NCI-H2227 (cell line): Measurements from ENCODE around the gene AKIP1.
"Not testable (repeated sequence)": the region's sequence is repeated elsewhere in the genome, so short reads cannot be mapped to it uniquely, and the experiment has no call there.

Source experiments
- DNase-seq: peaks from one replicate; lab custom pipeline; 2025; ENCODE audit not compliant: unreplicated experiment; lab: John Stamatoyannopoulos, UW

AKIP1 gene

GRCh38 chr11:8914661-8915018 is 3.7 kb downstream of the AKIP1 start:
- DNase-seq, result no peak

DNA sequence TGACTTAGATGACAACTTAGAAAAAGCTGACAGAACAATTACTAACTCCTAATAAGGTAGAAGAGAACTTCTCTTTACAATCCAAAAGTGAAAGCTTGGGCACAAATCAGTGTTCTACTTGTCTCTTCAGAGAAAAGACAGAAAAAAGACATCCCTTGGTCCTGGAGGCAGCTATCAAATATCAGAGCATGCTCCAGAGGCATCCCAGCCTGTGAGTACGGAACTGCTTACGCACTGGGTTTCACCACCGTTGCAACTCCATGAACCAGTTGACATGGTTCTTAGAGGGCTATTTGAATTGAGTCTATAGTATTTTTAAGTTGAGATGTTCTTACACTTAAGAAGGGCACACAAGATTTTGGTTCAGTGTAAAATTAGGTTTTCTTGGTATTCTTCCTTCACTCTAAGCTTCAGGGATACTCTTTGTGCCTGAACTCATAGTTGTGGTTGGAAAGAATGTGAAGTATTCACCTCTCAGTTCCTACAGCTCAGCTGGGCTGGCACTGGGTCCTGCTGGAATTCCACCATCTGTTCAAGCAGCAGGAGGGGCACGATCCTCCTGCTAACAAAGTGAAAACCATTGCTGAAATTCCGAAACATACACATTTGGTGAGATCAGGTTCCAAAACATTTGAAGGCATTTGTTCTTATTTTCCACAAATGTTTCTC is 6.3 kb downstream of the AKIP1 start:
- no peak for DNase-seq

GRCh38 chr11:8922691-8923090 is 11.7 kb downstream of the AKIP1 start:
- no peak for DNase-seq

GRCh38 chr11:8925711-8926110 is 14.7 kb downstream of the AKIP1 start:
- no peak for DNase-seq

- no peak for DNase-seq
These were observed 15.2 kb downstream of the AKIP1 start for GRCh38 chr11:8926236-8926635.

GRCh38 chr11:8927233-8927632 is 16.2 kb downstream of the AKIP1 start:
- no peak for DNase-seq

GRCh38 chr11:8928205-8928604 is 17.2 kb downstream of the AKIP1 start:
- DNase-seq, result no peak

- no peak for DNase-seq
These were observed 18.1 kb downstream of the AKIP1 start for GRCh38 chr11:8928981-8929615.

DNA sequence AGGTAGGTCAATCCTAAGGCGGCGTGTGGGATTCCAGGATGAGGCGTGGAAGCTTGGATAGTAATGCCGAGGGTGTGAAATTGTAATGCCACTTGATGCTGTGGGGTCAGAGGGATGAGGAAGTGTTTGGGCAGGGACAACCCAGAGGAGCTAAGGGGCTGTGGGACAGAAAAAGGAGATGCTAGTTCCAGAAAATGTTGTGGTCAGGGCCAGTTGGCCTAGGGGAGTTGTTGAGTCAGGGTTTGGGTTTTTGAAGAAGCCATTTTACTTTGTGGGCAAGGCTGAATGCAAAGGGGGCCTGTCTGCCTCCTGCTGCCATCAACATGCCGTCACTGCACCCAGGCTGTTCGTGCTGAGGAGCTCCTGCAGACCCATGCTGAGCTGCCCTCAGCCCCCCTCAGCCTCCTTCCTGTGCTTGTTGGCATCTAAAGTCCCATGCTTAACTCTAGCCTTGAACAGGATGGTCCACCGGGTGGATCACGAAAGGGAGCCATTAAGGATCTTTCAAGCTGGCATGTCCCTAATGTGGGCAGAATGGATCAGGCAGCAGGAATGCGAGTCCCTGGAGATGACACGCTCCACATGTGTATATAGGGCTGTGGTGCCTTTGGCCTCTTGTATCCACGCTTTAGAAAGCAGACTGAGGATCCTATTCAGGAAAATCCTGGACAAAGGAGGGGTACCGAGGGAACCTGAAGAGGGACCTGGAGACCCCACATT is 19.6 kb downstream of the AKIP1 start:
- DNase-seq, result no peak

GRCh38 chr11:8932564-8933180 is 21.7 kb downstream of the AKIP1 start, which contains the start of gene C11orf16:
C11orf16 (minus strand) TSS chr11:8932947; CDS start chr11:8932308, 639 bp downstream.
- DNase-seq, result no peak

GRCh38 chr11:8933931-8934330 is 22.9 kb downstream of the AKIP1 start:
- no peak for DNase-seq

DNA sequence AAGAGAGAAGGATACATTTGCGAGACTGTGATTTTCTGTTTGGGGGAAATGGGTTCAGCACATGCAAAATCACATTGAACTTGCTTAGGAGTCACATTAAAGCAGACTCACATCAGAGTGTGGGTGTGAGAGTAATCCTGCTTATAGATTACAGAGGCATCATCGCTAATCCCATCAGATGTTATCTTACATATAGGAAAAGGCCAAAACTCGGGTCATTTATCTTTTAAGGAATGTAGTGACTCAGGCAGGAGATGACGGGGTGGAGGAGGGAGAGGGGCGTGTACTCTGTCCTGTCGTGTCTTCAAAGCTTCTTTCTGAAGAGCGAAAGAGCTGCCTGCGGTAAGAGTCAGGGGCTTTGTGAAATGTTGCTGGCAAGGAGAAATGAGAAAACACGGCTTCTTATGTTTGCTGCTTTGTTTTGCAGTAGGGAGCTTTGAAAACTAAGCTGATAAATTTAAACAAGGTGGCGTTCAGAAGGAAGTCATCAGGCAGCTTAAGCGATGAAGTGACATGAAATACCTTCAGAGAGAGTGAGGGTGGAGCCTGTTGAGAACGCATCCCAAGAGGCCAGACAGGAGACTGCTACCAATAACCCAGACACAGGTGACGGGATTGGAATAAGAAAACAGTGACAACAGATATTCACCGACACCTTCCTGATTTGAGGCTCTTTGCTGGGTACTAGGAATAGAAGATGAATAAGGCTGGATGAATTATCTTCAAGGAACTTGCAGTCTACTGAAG is 23.9 kb downstream of the AKIP1 start:
- no peak for DNase-seq

- not testable (repeated sequence) for DNase-seq
These were observed 24.8 kb downstream of the AKIP1 start for GRCh38 chr11:8935789-8936188.

DNA sequence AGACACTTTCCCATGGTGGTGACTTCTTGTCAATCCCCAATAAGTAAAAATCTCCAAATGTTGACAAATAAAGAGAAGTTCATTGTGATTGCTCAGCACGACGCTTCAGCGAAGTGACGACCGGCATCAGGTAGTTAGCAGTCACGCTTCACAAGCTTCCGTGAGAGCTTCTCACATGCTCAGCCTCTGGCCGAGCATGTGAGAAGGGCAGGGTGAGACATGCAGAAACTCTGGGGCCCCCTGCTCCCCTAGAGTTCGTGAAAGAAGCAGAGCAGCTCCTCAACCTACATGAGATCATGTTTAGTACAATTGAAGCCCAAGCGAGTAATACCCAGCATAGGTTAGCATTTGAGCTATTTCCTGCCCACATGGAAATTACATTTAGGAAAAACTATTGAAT is 26.2 kb downstream of the AKIP1 start:
- no peak for DNase-seq

- DNase-seq, result no peak
These were observed 26.7 kb downstream of the AKIP1 start for GRCh38 chr11:8937659-8938058.

GRCh38 chr11:8941341-8942103 is 30.5 kb downstream of the AKIP1 start:
- DNase-seq, result no peak

GRCh38 chr11:8942518-8943066 is 31.6 kb downstream of the AKIP1 start, which contains the start of gene ASCL3:
ASCL3 (minus strand) TSS chr11:8943016; CDS start chr11:8938161, 4,855 bp downstream.
- no peak for DNase-seq

- DNase-seq, result no peak
These were observed 36.4 kb downstream of the AKIP1 start for GRCh38 chr11:8947230-8947943.

GRCh38 chr11:8948886-8949285 is 37.9 kb downstream of the AKIP1 start:
- DNase-seq, result no peak
